Measurements from ENCODE around the gene PGAM1. TPM values are rescaled to one million over a fixed set of nuclear protein-coding genes. Genes with fewer than 3 reads are reported as not detected.

PGAM1 gene
- total RNA-seq, 1 donor from 2014 or later, result 207 TPM

GRCh38 chr10:97393034-97393573, 32.9 kb upstream of the PGAM1 start:
- TF ChIP-seq, protein P1, sequence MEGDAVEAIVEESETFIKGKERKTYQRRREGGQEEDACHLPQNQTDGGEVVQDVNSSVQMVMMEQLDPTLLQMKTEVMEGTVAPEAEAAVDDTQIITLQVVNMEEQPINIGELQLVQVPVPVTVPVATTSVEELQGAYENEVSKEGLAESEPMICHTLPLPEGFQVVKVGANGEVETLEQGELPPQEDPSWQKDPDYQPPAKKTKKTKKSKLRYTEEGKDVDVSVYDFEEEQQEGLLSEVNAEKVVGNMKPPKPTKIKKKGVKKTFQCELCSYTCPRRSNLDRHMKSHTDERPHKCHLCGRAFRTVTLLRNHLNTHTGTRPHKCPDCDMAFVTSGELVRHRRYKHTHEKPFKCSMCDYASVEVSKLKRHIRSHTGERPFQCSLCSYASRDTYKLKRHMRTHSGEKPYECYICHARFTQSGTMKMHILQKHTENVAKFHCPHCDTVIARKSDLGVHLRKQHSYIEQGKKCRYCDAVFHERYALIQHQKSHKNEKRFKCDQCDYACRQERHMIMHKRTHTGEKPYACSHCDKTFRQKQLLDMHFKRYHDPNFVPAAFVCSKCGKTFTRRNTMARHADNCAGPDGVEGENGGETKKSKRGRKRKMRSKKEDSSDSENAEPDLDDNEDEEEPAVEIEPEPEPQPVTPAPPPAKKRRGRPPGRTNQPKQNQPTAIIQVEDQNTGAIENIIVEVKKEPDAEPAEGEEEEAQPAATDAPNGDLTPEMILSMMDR (conservative IDR thresholded peaks at IDR 0.05), result no peak
- no peak for DNase-seq (ENCODE audit: extremely low spot score, unreplicated experiment)
- no peaks in the 10 kb centered on the region for H3K9me3 Mint-ChIP-seq
- no peak overlapping the region for H3K4me3 Mint-ChIP-seq
- peak overlapping the region; percentile 5 for H3K27ac Mint-ChIP-seq
- no peaks in the 10 kb centered on the region for H3K27me3 Mint-ChIP-seq
- H3K4me1 Mint-ChIP-seq (ENCODE audit: unreplicated experiment), result no peaks in the 10 kb centered on the region
- H3K36me3 Mint-ChIP-seq, result peaks cover 16% of the 10 kb centered on the region

- Mint-ChIP-seq H3K27ac (no peak overlapping the region), H3K4me3 (no peak overlapping the region), H3K27me3 (no peaks in the 10 kb centered on the region), H3K4me1 (ENCODE audit: unreplicated experiment) (peaks cover 6% of the 10 kb centered on the region), H3K36me3 (peaks cover 10% of the 10 kb centered on the region), H3K9me3 (no peaks in the 10 kb centered on the region)
- TF ChIP-seq, protein P1 (conservative IDR thresholded peaks at IDR 0.05), result no peak
- DNase-seq (ENCODE audit: extremely low spot score, unreplicated experiment), result no peak
Measured at GRCh38 chr10:97396056-97396455, 29.9 kb upstream of the PGAM1 start.

- H3K36me3 Mint-ChIP-seq, result peaks cover 6% of the 10 kb centered on the region
- H3K4me3 Mint-ChIP-seq, result peak overlapping the region; percentile 97
- H3K27ac Mint-ChIP-seq, result peak overlapping the region; percentile 96
- no peak for DNase-seq (ENCODE audit: extremely low spot score, unreplicated experiment)
- no peaks in the 10 kb centered on the region for H3K27me3 Mint-ChIP-seq
- no peaks in the 10 kb centered on the region for H3K9me3 Mint-ChIP-seq
- H3K4me1 Mint-ChIP-seq (ENCODE audit: unreplicated experiment), result peaks cover 10% of the 10 kb centered on the region
- TF ChIP-seq, protein P1 (conservative IDR thresholded peaks at IDR 0.05), result no peak
Measured at GRCh38 chr10:97399843-97400545, 26.0 kb upstream of the PGAM1 start.

DNA sequence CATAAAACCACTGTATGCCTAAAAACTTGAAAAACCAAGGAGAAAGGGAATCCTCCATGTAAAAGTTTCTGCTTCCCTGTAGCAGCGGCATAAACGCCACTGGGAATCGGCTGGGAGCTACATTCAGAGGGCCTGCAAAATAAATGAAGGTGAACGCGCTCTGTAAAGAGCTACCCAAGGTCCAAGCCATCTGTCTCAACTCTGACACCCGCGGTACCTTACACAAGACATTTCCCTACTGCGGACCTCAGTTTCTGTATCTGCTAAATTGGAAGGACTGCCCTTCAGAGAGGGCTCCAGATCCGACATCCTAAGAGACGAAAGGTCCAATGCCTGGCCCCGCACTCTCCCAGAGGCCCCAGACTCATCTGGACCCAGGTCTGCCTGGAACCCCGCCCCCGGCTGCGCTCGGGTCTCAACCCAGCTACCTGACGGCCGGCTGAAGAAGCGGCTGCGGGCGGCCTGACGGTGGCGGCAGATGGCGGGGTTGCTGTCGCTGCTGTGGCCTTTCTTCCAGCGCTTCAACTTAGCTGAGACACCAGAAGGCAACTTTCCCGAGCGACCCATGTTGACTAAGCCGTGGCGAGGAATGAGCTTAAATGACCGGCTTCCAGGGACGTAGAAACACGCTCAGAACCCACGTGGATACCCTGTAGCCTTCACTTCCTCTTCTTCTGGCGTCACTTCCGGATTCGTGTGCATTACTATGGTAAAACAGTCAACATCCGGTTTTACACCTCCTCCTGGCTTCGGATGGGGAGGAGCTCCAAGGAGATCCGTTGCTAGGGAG, 25.1 kb upstream of the PGAM1 start, which contains the start of gene RRP12:
Gene RRP12, minus strand, starts transcription at position 676 of the 790 bp plus-strand sequence. Its CDS starts 109 bp downstream, at position 567.
- Mint-ChIP-seq H3K36me3 (peaks cover 6% of the 10 kb centered on the region), H3K27me3 (no peaks in the 10 kb centered on the region), H3K4me1 (ENCODE audit: unreplicated experiment) (peaks cover 10% of the 10 kb centered on the region), H3K9me3 (no peaks in the 10 kb centered on the region), H3K4me3 (peak within 1 kb of the TSS; percentile 97), H3K27ac (peak within 1 kb of the TSS; percentile 96)
- DNase-seq (ENCODE audit: extremely low spot score, unreplicated experiment), result peak; percentile 77
- TF ChIP-seq, protein P1 (conservative IDR thresholded peaks at IDR 0.05), result peak; percentile 23

DNA sequence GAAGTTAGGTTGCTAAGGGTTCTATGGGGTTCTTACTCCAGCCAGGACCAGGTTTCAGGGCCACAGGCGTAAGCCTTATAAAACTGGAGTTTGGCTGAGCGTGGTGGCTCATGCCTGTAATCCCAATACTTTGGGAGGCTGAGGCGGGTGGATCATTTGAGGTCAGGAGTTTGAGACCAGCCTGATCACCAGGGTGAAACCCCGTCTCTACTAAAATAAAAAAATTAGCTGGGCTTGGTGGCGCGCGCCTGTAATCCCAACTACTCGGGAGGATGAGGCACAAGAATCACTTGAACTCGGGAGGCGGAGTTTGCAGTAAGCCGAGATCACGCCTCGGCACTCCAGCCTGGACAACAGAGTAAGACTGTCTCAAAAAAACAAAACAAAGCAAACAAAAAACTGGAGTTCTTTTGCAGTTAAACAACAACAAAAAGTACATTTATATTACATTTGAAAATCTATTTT, 24.5 kb upstream of the PGAM1 start:
- Mint-ChIP-seq H3K27ac (peak overlapping the region; percentile 96), H3K36me3 (no peaks in the 10 kb centered on the region), H3K9me3 (no peaks in the 10 kb centered on the region), H3K27me3 (no peaks in the 10 kb centered on the region), H3K4me3 (peak overlapping the region; percentile 97), H3K4me1 (ENCODE audit: unreplicated experiment) (peaks cover 10% of the 10 kb centered on the region)
- DNase-seq (ENCODE audit: extremely low spot score, unreplicated experiment), result no peak
- TF ChIP-seq, protein P1 (conservative IDR thresholded peaks at IDR 0.05), result no peak
